ENCODE measurements around the gene PRSS53.
A peak's percentile ranks its signal among the peaks of the same experiment; 100 is the strongest.

PRSS53 gene

GRCh38 chr16:31077592-31078396 lies 10.9 kb downstream of the PRSS53 start:
- no peak for DNase-seq

- DNase-seq, result no peak
Measured at GRCh38 chr16:31077024-31077423, 11.7 kb downstream of the PRSS53 start.

- no peak for DNase-seq
Measured at GRCh38 chr16:31076319-31076718, 12.4 kb downstream of the PRSS53 start.

GRCh38 chr16:31074814-31075183 lies 13.9 kb downstream of the PRSS53 start:
- DNase-seq, result no peak

- peak; percentile 99 for DNase-seq
Measured at GRCh38 chr16:31073970-31074813, 14.6 kb downstream of the PRSS53 start, which contains the start of the genes ZNF646 and ZNF668. TSS of gene ZNF646 (plus strand) at chr16:31074422. CDS start at chr16:31076325, 1,903 bp downstream. TSS of gene ZNF668 (minus strand) at chr16:31074240. CDS start at chr16:31064459, 9,781 bp downstream.

- peak; percentile 81 to 86 for DNase-seq
Measured at GRCh38 chr16:31073142-31073969, 15.4 kb downstream of the PRSS53 start.

GRCh38 chr16:31072540-31073141 lies 16.1 kb downstream of the PRSS53 start:
- peak in 1 of 2 donors; percentile 31 for DNase-seq

GRCh38 chr16:31071861-31072260 lies 16.9 kb downstream of the PRSS53 start:
- no peak for DNase-seq

GRCh38 chr16:31067342-31067741 lies 21.4 kb downstream of the PRSS53 start:
- DNase-seq, result no peak

GRCh38 chr16:31064882-31065461 lies 23.8 kb downstream of the PRSS53 start:
- no peak for DNase-seq

GRCh38 chr16:31063843-31064611 lies 24.7 kb downstream of the PRSS53 start:
- DNase-seq, result peak; percentile 35

GRCh38 chr16:31063495-31063842 lies 25.3 kb downstream of the PRSS53 start:
- DNase-seq, result no peak

GRCh38 chr16:31061813-31062440 lies 26.8 kb downstream of the PRSS53 start:
- no peak for DNase-seq

GRCh38 chr16:31061126-31061812 lies 27.5 kb downstream of the PRSS53 start:
- no peak for DNase-seq

GRCh38 chr16:31055613-31056012 lies 33.1 kb downstream of the PRSS53 start:
- no peak for DNase-seq

- peak in 1 of 2 donors; percentile 54 for DNase-seq
Measured at GRCh38 chr16:31052114-31052513, 36.6 kb downstream of the PRSS53 start.

GRCh38 chr16:31050280-31051030 lies 38.3 kb downstream of the PRSS53 start:
- no peak for DNase-seq

- no peak for DNase-seq
Measured at GRCh38 chr16:31043898-31044481, 44.8 kb downstream of the PRSS53 start.

GRCh38 chr16:31043352-31043751 lies 45.4 kb downstream of the PRSS53 start:
- no peak for DNase-seq

All from CD4-positive, alpha-beta T cell treated with Interleukin-4 for 1 hour (primary cell).